SK-N-SH treated with all-trans-retinoic acid at 6 μM for 48 hours (cell line): ENCODE measurements around the gene SEC22A.

ENCODE experiments used
- ATAC-seq: fragments of 200-7000 bp; cut with Tn5 transposase; 3 replicates; pipeline ENCODE4 v1.9.1; 2020; ENCODE audit warnings: mild to moderate bottlenecking, moderate library complexity
- ARNTL ChIP-seq: fragments of 450-650 bp; formaldehyde crosslinking; IDR thresholded peaks from 2 replicates; pipeline ENCODE4 v1.5.0; 2020; ENCODE audit warnings: low read depth, mild to moderate bottlenecking, moderate library complexity, borderline replicate concordance
- BACH2 ChIP-seq: fragments of 250-450 bp; sonication (Bioruptor Pico); IDR thresholded peaks from 2 replicates; pipeline ENCODE4 v1.9.0; 2021; ENCODE audit warnings: mild to moderate bottlenecking, borderline replicate concordance
- CSDC2 ChIP-seq: fragments of 250-450 bp; sonication (Bioruptor Pico); IDR thresholded peaks from 2 replicates; pipeline ENCODE4 v1.5.0; 2020; ENCODE audit warnings: mild to moderate bottlenecking, moderate library complexity
- GLIS3 ChIP-seq: fragments of 250-450 bp; sonication (Bioruptor Pico); IDR thresholded peaks from 2 replicates; pipeline ENCODE4 v1.5.0; 2020; ENCODE audit warnings: mild to moderate bottlenecking, moderate library complexity
- ISL1 ChIP-seq: fragments of 250-450 bp; sonication (Bioruptor Pico); IDR thresholded peaks from 2 replicates; pipeline ENCODE4 v2.1.2; 2022; ENCODE audit warnings: mild to moderate bottlenecking, moderate library complexity
- OSR1 ChIP-seq: fragments of 250-450 bp; sonication (Bioruptor Pico); IDR thresholded peaks from 2 replicates; pipeline ENCODE4 v1.8.0; 2022; ENCODE audit warnings: moderate library complexity, mild to moderate bottlenecking, inconsistent platforms
- PPARA ChIP-seq: fragments of 250-450 bp; sonication (Bioruptor Pico); IDR thresholded peaks from 2 replicates; pipeline ENCODE4 v1.5.0; 2020; ENCODE audit warnings: mild to moderate bottlenecking, borderline replicate concordance
- RARB ChIP-seq: fragments of 250-450 bp; sonication (Bioruptor Pico); IDR thresholded peaks from 2 replicates; pipeline ENCODE4 v1.8.0; 2021; ENCODE audit warnings: mild to moderate bottlenecking, moderate library complexity
- SNAI2 ChIP-seq: fragments of 250-450 bp; sonication (Bioruptor Pico); IDR thresholded peaks from 2 replicates; pipeline ENCODE4 v1.5.0; 2020; ENCODE audit warnings: mild to moderate bottlenecking, moderate library complexity
- TCF4 ChIP-seq: fragments of 250-450 bp; sonication (Bioruptor Pico); IDR thresholded peaks from 2 replicates; pipeline ENCODE4 v1.8.0; 2021; ENCODE audit warnings: mild to moderate bottlenecking, moderate library complexity, borderline replicate concordance
- TOX ChIP-seq: fragments of 250-450 bp; sonication (Bioruptor Pico); IDR thresholded peaks from 2 replicates; pipeline ENCODE4 v1.8.0; 2021; ENCODE audit warnings: mild to moderate bottlenecking, moderate library complexity, borderline replicate concordance
- ZC3H10 ChIP-seq: fragments of 250-450 bp; sonication (Bioruptor Pico); IDR thresholded peaks from 2 replicates; pipeline ENCODE4 v1.5.1; 2021; ENCODE audit warnings: mild to moderate bottlenecking, moderate library complexity
- ZFP3 ChIP-seq: fragments of 250-450 bp; sonication (Bioruptor Pico); IDR thresholded peaks from 2 replicates; pipeline ENCODE4 v1.5.0; 2020; ENCODE audit warnings: mild to moderate bottlenecking, moderate library complexity
- ZFP30 ChIP-seq: fragments of 450-650 bp; formaldehyde crosslinking; IDR thresholded peaks from 2 replicates; pipeline ENCODE4 v1.5.0; 2022; ENCODE audit warnings: mild to moderate bottlenecking, moderate library complexity
- ZNF565 ChIP-seq: fragments of 450-650 bp; formaldehyde crosslinking; conservative IDR thresholded peaks from 2 replicates; pipeline ENCODE4 v1.5.0; 2020; ENCODE audit warnings: low read depth, mild to moderate bottlenecking, moderate library complexity
- ZNF70 ChIP-seq: fragments of 450-650 bp; formaldehyde crosslinking; IDR thresholded peaks from 2 replicates; pipeline ENCODE4 v1.5.0; 2020; ENCODE audit warnings: mild to moderate bottlenecking, moderate library complexity
- ZNF8 ChIP-seq: fragments of 450-650 bp; formaldehyde crosslinking; IDR thresholded peaks from 2 replicates; pipeline ENCODE4 v1.5.0; 2020; ENCODE audit warnings: mild to moderate bottlenecking, moderate library complexity
- TF ChIP-seq, protein P1 (sequence below): fragments of 250-450 bp; sonication (Bioruptor Pico); IDR thresholded peaks from 2 replicates; pipeline ENCODE4 v1.5.0; 2020; ENCODE audit warnings: mild to moderate bottlenecking, moderate library complexity
- TF ChIP-seq, protein P2 (sequence below): fragments of 250-450 bp; sonication (Bioruptor Pico); IDR thresholded peaks from 2 replicates; pipeline ENCODE4 v1.5.1; 2021; ENCODE audit warnings: mild to moderate bottlenecking, moderate library complexity
- TF ChIP-seq, protein P3 (sequence below): fragments of 250-450 bp; sonication (Bioruptor Pico); IDR thresholded peaks from 2 replicates; pipeline ENCODE4 v1.8.0; 2020; ENCODE audit warnings: mild to moderate bottlenecking, moderate library complexity, borderline replicate concordance
- TF ChIP-seq, protein P4 (sequence below): fragments of 250-450 bp; sonication (Bioruptor Pico); IDR thresholded peaks from 2 replicates; pipeline ENCODE4 v1.8.0; 2021; ENCODE audit warnings: low read depth, mild to moderate bottlenecking, moderate library complexity, borderline replicate concordance
- TF ChIP-seq, protein P5 (sequence below): fragments of 250-450 bp; sonication (Bioruptor Pico); IDR thresholded peaks from 2 replicates; pipeline ENCODE4 v1.5.1; 2020; ENCODE audit warnings: low read depth, mild to moderate bottlenecking, moderate library complexity

Gene SEC22A

DNA sequence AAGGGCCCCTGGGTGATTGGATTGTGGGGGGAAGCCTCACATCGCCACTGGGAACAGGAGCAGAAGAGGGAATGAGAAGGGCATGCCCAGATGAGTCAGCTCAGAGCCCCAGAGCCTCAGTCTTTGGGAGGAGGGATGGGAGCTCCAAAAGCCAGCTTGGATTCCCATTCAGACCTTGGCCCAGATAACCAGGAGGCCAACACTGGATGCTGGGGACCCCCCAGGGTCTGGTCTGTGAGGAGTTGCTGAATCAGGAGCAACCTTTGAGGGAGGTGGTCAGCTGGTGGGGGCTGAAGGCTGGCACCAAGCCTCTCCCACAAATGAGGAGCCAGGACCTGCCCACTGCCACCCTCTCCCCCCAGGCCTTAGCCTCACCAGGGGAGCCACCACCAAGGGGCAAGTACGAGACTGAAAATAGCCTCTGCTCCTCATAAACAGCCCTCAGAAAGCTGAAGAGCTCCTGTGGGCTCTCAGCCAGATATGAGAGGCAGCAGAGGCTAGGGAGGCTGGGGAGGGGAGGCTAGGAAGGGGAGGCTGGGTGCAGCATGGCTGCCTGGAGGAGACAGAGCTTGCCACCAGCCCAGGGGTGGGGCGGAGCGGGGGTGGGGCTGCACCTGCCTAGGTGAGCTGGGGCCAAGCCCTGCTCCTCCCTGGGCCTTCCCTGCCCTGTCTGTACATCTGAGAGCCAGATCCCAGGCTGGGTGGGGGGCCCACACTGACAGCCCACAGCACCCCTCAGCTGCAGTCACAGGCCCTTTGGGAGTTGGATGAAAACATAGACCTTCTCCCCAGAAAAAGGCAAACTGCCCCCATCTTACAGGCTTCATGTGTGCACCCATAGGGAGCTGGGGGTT, 99.8 kb downstream of the SEC22A start:
- TF ChIP-seq, protein P1, sequence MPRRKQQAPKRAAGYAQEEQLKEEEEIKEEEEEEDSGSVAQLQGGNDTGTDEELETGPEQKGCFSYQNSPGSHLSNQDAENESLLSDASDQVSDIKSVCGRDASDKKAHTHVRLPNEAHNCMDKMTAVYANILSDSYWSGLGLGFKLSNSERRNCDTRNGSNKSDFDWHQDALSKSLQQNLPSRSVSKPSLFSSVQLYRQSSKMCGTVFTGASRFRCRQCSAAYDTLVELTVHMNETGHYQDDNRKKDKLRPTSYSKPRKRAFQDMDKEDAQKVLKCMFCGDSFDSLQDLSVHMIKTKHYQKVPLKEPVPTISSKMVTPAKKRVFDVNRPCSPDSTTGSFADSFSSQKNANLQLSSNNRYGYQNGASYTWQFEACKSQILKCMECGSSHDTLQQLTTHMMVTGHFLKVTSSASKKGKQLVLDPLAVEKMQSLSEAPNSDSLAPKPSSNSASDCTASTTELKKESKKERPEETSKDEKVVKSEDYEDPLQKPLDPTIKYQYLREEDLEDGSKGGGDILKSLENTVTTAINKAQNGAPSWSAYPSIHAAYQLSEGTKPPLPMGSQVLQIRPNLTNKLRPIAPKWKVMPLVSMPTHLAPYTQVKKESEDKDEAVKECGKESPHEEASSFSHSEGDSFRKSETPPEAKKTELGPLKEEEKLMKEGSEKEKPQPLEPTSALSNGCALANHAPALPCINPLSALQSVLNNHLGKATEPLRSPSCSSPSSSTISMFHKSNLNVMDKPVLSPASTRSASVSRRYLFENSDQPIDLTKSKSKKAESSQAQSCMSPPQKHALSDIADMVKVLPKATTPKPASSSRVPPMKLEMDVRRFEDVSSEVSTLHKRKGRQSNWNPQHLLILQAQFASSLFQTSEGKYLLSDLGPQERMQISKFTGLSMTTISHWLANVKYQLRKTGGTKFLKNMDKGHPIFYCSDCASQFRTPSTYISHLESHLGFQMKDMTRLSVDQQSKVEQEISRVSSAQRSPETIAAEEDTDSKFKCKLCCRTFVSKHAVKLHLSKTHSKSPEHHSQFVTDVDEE (CRISPR knock-in tag): no peak
- TF ChIP-seq ZNF70 (CRISPR knock-in tag) (no peak), TCF4 (CRISPR knock-in tag) (no peak), BACH2 (no peak), GLIS3 (CRISPR knock-in tag) (no peak), ZFP30 (CRISPR knock-in tag) (no peak), RARB (CRISPR knock-in tag) (no peak), ARNTL (CRISPR knock-in tag) (no peak), CSDC2 (no peak), ZFP3 (CRISPR knock-in tag) (no peak), PPARA (CRISPR knock-in tag) (no peak), TOX (no peak), ZNF565 (CRISPR knock-in tag) (no peak), OSR1 (CRISPR knock-in tag) (no peak), ZC3H10 (no peak), ISL1 (no peak)
- TF ChIP-seq, protein P2, sequence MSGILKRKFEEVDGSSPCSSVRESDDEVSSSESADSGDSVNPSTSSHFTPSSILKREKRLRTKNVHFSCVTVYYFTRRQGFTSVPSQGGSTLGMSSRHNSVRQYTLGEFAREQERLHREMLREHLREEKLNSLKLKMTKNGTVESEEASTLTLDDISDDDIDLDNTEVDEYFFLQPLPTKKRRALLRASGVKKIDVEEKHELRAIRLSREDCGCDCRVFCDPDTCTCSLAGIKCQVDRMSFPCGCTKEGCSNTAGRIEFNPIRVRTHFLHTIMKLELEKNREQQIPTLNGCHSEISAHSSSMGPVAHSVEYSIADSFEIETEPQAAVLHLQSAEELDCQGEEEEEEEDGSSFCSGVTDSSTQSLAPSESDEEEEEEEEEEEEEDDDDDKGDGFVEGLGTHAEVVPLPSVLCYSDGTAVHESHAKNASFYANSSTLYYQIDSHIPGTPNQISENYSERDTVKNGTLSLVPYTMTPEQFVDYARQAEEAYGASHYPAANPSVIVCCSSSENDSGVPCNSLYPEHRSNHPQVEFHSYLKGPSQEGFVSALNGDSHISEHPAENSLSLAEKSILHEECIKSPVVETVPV (CRISPR knock-in tag): no peak
- TF ChIP-seq, protein P3, sequence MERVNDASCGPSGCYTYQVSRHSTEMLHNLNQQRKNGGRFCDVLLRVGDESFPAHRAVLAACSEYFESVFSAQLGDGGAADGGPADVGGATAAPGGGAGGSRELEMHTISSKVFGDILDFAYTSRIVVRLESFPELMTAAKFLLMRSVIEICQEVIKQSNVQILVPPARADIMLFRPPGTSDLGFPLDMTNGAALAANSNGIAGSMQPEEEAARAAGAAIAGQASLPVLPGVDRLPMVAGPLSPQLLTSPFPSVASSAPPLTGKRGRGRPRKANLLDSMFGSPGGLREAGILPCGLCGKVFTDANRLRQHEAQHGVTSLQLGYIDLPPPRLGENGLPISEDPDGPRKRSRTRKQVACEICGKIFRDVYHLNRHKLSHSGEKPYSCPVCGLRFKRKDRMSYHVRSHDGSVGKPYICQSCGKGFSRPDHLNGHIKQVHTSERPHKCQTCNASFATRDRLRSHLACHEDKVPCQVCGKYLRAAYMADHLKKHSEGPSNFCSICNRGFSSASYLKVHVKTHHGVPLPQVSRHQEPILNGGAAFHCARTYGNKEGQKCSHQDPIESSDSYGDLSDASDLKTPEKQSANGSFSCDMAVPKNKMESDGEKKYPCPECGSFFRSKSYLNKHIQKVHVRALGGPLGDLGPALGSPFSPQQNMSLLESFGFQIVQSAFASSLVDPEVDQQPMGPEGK: no peak
- TF ChIP-seq, protein P4, sequence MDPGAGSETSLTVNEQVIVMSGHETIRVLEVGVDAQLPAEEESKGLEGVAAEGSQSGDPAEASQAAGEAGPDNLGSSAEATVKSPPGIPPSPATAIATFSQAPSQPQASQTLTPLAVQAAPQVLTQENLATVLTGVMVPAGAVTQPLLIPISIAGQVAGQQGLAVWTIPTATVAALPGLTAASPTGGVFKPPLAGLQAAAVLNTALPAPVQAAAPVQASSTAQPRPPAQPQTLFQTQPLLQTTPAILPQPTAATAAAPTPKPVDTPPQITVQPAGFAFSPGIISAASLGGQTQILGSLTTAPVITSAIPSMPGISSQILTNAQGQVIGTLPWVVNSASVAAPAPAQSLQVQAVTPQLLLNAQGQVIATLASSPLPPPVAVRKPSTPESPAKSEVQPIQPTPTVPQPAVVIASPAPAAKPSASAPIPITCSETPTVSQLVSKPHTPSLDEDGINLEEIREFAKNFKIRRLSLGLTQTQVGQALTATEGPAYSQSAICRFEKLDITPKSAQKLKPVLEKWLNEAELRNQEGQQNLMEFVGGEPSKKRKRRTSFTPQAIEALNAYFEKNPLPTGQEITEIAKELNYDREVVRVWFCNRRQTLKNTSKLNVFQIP (CRISPR knock-in tag): no peak
- no peak for ATAC-seq

DNA sequence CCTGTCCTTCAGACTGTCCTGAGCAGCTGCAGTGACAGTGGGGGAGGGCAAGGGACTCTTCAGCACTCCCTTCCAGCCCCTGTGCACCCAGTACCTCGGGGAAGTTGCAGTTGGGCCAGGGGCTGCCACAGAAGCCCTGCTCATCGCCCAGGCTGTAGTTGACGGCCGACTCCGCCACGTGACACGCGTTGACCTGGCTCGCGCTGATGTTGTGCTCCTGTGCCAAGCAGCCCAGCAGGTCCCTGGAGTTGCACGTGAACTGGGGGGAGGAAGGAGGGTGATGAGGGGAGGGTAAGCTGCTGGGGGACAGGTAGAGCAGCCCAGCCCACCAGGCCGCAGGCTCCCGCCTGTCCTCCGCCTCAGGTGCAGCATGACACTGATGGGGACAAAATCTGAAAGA, 101.2 kb downstream of the SEC22A start:
- TF ChIP-seq ZNF8 (CRISPR knock-in tag) (no peak), RARB (CRISPR knock-in tag) (no peak), ZNF70 (CRISPR knock-in tag) (no peak), ZFP3 (CRISPR knock-in tag) (no peak), GLIS3 (CRISPR knock-in tag) (no peak), SNAI2 (CRISPR knock-in tag) (no peak), ISL1 (no peak), TCF4 (CRISPR knock-in tag) (no peak), ZNF565 (CRISPR knock-in tag) (no peak), TOX (no peak)
- TF ChIP-seq, protein P5, sequence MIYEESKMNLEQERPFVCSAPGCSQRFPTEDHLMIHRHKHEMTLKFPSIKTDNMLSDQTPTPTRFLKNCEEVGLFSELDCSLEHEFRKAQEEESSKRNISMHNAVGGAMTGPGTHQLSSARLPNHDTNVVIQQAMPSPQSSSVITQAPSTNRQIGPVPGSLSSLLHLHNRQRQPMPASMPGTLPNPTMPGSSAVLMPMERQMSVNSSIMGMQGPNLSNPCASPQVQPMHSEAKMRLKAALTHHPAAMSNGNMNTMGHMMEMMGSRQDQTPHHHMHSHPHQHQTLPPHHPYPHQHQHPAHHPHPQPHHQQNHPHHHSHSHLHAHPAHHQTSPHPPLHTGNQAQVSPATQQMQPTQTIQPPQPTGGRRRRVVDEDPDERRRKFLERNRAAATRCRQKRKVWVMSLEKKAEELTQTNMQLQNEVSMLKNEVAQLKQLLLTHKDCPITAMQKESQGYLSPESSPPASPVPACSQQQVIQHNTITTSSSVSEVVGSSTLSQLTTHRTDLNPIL (CRISPR knock-in tag): no peak
- TF ChIP-seq, protein P2 (CRISPR knock-in tag): no peak
- TF ChIP-seq, protein P1 (CRISPR knock-in tag): no peak
- ATAC-seq: no peak
